HG03571 (cell line): ENCODE measurements around the gene IGSF23.
"Not testable (repeated sequence)": the region's sequence is repeated elsewhere in the genome, so short reads cannot be mapped to it uniquely, and the experiment has no call there.

Source experiments
- ATAC-seq: cut with Tn5 transposase; IDR thresholded peaks from one replicate; pipeline ENCODE4 v1.9.1; 2021; ENCODE audit not compliant: unreplicated experiment

IGSF23 gene

DNA sequence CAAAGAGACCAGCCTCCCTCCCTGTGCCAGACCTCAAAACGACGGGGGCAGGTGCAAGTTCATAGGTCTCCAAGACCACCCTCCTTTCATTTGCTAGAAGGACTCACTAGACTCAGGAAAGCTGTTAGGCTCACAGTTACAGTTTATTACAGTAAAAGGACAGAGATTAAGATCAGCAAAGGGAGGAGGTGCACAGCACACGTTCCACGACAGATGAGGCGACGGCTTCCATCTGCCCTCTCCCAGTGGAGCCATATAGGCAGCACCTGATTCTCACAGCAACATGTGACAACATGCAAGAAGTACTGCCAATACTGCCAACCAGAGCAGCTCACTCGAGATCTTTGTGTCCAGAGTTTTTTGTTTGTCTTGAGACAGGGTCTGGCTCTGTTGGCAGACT is 48.5 kb downstream of the IGSF23 start:
- no peak for ATAC-seq

DNA sequence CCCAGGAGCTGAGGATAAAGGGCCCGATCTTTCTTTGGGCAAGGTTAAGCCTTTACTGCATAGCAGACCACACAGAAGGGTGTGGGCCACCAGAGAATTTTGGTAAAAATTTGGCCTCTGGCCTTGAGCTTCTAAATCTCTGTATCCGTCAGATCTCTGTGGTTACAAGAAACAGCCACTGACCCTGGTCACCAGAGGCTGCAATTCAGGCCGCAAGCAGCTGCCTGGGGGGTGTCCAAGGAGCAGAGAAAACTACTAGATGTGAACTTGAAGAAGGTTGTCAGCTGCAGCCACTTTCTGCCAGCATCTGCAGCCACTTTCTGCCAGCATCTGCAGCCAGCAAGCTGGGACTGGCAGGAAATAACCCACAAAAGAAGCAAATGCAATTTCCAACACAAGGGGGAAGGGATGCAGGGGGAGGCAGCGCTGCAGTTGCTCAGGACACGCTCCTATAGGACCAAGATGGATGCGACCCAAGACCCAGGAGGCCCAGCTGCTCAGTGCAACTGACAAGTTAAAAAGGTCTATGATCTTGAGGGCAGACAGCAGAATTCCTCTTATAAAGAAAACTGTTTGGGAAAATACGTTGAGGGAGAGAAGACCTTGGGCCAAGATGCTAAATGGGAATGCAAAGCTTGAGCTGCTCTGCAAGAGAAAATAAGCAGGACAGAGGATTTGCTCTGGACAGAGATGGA is 49.5 kb downstream of the IGSF23 start:
- ATAC-seq, result no peak

DNA sequence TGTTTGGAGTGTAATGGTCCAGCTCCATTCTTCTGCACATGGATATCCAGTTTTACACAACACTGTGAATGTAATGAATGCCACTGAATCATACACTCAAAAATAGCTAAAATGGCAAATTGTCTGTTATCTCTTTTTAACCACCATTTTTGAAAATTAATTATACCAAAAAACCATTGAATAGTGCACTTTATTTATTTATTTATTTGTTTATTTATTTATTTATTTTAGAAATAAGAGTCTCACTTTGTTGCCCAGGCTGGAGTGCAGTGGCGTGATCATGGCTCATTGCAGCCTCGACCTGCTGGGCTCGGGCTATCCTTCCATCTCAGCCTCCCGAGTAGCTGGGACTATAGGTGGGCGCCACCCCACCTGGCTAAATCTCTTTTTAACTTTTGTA is 50.6 kb downstream of the IGSF23 start:
- ATAC-seq, result no peak

DNA sequence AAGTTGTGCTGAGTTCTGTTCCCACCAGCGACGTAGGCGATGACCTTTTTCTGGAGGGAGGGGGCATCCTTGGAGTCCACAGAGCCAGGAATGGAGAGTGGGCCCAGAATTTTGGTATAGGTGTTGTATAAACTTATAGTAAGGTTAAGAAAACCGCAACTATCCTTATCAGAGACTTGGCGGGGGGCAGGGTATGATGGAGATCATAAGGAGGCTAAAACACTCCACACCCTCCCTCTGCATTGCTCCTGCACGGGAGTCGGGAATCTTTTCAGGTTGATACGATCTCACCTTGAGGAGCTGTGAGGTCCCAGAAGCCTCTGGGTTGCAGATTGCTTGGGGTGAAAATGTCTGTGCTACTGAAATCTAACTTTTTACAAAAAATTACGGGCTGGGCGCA is 51.6 kb downstream of the IGSF23 start:
- no peak for ATAC-seq

DNA sequence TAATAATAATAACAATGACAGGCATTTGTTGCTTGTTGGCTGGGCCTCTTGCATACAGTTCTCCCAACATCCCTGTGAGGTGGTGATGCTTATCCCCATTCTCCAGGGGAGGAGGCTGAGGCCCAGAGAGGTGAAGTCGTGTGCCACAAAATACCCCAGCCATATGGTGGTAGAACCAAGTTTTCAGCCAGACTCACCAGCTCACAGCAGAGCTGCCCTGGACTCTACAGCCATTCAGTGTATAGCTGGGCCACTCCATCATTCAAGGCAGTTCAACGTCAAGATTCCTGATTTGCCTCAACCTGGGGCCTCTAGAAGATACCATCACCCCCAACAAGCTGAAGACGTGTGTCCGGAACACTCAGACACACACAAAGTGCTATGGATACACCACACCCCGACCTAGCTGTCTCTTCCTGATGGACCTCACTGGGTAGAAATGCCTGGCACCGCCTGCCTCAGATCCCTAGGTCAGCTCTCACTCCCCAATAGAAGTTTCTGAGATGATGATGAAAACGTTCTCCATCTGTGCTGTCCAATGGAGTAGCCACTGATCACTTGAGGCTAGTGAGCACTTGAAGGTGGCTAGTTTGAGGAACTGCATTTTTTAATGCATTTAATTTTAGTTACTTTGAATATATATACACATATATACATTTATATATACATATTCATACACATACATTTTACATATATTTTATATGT is 53.6 kb downstream of the IGSF23 start:
- ATAC-seq, result no peak

DNA sequence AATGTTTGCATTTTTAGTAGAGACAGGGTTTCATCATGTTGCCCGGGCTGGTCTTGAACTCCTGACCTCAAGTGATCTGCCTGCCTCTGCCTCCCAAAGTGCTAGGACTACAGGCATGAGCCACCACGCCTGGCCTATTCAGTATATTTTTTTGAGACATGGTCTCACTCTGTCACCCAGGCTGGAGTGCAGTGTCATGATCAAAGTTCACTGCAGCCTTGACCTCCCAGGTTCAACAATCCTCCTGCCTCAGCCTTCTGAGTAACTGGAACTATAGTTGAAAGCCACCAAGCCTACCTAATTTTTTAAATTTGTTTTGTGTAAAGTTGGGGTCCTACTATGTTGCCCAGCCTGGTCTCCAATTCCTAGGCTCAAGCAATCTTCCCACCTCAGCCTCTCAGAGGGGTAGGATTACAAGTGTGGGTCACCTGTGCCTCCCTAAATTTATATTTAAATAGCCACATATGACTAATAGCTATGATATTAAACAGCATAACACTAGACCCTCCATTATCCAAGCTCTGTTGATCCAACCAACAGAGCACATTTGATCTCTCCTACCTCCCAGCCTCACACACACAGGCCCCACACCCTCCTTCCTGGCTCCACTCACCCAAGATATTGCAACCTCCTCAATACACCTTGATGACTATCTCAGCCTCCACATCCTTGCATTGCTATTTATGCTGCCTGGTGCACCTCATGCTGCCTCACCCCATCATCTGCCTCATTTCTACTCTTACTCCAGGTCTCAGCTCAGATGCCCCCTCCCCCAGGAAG is 55.8 kb downstream of the IGSF23 start:
- ATAC-seq, result no peak

DNA sequence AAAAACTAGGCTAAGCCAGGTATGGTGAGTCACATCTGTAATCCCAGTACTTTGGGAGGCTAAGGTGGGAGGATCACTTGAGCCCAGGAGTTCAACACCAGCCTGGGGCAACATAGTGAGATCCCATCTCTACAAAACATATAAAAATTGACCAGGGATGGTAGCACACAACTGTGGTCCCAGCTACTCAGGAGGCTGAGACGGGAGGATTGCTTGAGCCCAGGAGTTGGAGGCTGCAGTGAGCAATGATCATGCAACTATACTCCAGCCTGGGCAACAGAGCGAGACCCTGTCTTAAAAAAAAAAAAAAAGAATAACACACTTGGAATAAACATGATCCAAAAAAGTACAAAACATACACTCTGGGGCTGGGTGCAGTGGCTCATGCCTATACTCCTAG is 56.7 kb downstream of the IGSF23 start:
- ATAC-seq, result not testable (repeated sequence)

DNA sequence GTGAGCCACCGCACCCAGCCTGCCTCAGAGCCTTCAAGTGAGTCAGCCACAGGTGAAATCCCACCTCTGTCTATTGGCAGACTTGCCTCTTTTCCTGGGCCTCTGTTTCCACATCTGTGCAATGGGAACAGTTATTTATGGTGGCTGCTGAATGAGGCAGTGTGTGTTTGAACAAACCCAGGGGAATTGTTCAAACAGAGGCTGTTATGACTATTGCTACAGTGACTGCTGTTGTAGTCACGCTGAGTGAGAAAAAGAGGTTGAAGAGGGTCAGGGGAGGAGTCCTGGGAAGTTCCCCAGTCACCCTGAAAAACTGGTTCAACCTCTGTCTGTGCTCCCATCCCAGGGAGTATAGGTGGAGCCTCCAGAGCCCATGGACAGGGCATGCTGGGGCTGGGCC is 58.0 kb downstream of the IGSF23 start, which contains the start of gene CEACAM19:
CEACAM19 (plus strand) TSS at position 83 of the 400 bp plus-strand sequence. CDS start 450 bp downstream, outside the sequence.
- ATAC-seq, result no peak

DNA sequence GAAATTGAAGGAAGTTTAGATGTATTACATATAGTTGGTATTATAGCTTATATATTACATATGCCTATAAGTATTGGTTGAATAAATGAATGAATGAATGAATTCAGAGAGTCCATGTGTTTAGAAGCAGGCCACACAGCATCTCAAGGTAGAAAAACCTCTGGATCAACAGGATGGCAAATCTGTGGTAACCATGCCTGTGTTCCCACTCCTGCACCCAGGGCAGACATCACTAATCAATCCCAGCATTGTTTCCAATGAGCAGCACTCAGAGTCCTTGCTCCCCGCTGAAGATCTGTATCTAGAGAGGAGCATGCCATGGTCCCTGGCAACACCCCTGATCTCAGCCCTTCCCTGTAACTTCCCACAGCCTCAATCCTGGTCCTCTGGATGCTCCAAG is 58.9 kb downstream of the IGSF23 start:
- ATAC-seq, result no peak

DNA sequence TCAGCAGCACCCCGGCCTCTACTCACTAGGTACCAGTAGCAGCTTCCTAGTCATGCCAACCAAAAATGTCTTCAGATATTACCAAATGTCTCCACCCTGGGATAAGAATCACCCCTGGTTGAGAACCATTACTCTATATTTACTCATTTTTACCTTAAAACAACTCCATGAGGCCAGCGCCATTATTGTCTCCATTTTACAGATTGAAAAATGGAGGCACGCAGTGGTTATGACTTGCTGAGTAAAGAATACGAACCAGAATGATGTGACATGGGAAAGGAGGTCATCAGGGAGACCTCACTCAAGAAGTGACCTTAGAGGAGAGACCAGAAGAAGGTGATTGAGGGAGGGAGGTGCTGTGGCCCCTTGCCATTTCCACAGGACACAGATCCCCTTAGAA is 60.1 kb downstream of the IGSF23 start:
- no peak for ATAC-seq

DNA sequence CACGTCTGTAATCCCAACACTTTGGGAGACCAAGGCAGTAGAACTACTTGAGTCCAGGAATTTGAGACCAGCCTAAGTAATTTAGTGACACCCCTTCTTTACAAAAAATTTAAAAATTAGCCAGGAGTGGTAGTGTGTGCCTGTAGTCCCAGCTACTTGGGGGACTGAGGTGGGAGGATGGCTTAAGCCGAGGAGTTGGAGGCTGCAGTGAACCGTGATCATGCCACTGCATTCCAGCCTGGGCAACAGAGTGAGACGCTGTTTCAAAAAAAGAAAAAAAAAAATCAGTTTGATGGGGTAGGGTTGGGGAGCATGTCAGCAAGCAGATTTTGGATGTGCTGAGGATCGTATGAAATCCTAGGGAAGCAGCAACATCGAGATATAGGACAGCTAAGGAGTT is 62.2 kb downstream of the IGSF23 start:
- no peak for ATAC-seq

DNA sequence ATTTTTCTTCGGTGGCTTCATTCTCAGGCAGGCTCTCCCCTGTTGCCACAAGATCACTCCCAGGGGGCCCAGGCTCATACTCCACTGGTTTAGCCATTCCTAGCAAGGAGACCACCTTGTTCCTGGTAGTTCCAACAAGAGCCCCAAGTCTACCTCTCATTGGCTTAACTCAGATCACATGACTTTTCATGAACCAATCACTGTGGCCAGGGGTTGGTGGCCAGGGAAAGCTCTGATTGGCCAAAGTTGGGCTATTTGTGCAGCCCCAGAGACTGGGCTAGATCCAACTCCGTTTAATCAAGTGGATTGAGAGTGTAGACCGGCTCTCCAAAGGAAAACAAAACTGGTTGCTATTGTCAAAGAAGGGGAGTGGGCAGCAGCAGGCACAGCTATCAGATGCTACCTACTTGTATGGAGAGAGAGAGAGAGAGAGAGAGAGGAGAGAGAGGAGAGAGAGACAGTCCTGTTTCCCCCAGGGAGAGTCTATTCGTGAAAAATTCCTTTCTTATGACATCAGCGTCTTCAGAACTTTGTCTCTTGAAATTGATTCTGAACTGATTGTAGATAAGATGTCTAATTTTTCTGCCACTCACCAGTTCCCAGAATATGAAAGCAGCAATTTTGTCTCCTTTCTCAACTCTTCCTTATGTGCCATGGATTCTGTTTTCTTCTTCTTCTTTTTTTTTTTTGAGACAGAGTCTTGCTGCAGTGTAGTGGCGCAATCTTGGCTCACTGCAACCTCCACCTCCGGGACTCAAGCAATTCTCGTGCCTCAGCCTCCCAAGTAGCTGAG is 63.9 kb downstream of the IGSF23 start:
- no peak for ATAC-seq

DNA sequence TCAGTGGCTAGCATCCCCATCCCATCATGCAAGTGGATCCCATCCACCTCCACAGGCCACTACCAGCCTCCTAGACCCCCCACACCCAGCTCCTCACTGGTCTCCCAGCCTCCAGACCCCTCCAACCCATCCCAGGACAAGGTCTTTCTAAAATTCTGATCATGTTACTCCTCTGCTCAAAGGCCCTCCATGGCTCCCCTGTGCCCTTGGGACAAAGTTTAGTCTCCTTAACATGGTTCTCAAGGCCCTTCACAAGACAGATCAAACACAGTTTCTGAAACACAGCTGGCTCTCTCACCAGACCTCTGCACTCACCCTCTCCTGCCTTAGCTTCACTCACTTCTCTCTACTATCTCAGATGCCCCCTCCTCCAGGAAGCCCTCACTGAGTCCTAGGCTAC is 67.2 kb downstream of the IGSF23 start:
- no peak for ATAC-seq

DNA sequence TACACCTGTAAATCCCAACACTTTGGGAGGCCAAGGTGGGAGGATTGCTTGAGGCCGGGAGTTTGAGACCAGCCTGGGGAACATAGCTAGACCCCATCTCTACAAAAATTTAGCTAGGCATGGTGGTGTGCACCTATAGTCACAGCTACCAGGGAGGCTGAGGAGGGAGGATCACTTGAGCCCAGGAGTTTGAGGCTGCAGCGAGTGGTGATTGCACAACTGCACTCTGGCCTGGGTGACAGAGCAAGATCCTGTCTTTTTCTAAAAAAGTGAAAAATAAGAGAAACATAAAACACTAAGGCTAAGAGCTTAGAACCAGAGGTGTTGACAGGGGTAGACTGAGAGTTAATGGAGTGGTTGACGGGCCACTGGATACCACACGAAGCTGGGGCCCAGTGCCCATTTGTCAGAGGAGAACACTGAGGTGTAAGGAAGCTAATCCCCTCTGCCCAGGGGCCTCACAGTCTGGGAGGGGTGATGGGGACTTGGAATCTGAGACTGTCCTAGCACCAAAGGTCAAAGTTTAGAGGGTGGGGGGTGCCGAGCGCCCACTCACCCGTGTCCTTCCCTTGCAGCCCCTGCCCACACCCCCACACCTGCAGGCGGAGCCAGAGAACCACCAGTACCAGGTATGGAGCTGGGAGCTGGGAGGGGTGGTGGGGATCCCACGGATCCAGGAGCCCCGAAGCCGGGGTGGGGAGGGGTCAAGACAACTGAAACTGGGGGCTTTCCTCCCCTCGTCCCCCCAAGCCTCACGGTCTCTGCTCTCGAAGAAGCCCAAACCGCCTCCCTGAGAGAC is 68.8 kb downstream of the IGSF23 start:
- ATAC-seq, result no peak

DNA sequence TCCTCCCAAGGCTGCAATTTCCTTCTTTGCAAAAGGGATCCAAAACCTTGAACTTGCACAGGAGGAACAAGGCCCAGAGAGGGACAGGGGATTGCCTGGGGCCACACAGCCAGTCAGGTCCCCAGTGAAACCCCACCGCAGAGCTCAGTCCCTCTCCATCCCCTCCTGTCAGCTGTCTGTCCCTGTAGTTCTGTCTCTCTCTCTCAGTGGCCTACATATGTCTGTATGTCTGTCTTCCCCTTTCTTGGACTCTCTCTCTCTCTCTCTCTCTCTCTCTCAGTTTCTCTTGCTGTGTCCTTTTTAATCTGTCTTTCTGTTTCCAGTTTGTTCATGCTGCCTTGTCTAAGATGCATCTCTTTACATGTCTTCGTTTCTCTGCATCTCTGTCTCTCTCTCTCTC is 69.4 kb downstream of the IGSF23 start:
- ATAC-seq, result no peak

DNA sequence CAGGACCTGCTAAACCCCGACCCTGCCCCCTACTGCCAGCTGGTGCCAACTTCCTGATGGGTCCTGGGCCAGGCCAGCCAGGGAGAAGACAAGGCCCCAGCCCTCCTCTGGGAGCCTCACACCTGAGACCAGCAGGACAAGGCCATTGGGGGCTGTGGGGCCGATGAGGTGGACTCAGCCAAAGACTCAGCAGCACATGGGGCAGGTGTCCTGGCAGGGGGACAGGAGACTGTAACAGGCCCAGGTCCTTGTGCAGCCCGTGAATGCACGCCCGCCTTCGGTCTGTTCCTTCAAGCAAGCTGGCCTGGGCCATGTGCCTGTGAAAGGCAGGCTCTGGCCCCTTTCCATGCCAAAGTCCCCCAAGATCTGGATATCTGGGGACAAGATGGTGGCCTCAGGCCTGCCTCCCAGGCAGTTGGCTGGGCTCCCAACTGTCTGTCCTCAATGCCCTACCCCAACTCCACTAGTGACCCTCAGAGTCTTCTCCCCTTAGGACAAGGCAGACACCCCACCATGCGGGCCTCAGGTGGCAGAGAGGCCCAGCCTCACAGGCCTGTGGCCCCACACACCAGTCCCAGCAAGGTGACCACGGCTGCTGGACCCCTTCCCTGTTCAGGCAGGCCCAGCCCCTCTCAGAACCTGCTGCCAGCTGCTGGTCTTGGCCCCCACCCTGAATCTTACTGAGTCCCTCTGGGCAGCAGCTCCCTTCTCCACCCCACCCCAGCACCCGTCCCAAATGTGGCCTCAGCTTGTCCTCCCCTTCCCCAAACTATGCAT is 70.3 kb downstream of the IGSF23 start:
- no peak for ATAC-seq

DNA sequence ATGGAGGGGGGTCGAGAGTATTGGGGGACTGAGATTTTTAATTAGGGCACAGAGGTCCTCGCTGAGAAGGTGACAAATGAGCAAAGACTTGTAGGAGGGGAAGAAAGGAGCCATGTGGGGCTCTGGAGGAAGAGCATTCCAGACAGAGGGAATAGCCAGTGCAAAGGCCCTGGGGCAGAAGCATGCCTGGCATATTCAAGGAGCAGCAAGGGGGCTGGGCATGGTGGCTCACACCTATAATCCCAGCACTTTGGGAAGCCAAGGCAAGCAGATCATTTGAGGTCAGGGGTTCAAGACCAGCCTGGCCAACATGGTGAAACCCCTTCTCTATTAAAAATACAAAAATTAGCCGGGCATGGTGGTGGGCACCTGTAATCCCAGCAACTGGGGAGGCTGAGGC is 71.0 kb downstream of the IGSF23 start:
- ATAC-seq, result not testable (repeated sequence)

DNA sequence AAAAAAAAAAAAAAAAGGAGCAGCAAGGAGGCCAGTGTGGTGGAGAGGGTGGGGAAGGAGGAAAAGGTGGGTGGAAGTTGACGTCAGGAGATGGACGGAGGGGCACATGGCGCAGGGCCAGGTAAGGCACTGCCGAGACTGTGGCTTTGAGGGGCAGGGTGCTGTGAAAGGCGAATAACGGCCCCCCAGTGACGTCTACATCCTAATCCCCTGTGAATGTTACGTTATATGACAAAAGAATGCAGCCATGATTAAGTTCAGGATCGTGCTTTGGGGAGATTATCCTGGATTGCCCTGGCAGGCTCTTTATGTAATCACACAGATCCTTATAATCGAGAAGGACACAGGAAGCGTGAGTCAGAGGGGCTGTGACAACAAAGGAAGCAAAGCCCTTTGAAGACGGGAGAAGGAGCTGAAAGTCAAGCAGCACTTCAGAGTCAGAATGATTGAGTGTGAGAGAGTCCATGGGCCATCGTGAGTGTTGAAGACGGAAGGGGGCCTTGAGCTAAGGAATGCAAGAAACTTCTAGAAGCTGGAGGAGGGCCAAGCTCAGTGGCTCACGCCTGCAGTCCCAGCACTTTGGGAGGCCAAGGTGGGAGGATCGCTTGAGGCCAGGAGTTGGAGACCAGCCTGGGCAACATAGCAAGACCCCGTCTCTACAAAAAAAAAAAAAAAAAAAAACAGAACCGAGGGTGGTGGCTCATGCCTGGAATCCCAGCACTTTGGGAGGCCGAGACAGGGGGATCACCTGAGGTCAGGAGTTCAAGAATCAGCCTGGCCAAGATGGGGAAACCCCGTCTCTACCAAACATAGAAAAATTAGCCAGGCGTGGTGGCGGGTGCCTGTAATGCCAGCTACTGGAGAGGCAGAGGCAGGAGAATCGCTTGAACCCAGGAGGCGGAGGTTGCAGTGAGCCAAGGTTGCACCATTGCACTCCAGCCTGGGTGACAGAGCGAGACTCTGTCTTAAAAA is 71.8 kb downstream of the IGSF23 start:
- ATAC-seq, result no peak
